Calu3 (cell line): ENCODE results near the gene NCOA1. TPM values are rescaled to one million over a fixed set of nuclear protein-coding genes. Genes with fewer than 3 reads are reported as not detected.

Source experiments
- BruUV-seq: library from RNA; stranded (reverse); fragments of 400-500 nt; replicated peaks from 2 replicates; lab custom pipeline; 2021; lab: Mats Ljungman, UMichigan
- CTCF ChIA-PET: fragments of 300-600 bp; sonication (Branson Sonifier 250); formaldehyde crosslinking; loops from one replicate; lab custom pipeline; 2022; ENCODE audit warnings: antibody characterized with exemption; lab: Charles Lee
- DNase-seq: peaks from one replicate; pipeline ENCODE4 v3.0.0; 2022
- H3K27ac Mint-ChIP-seq: one replicate; pipeline ENCODE4 v1.8.0; 2022; ENCODE audit warnings: mixed read lengths; ENCODE audit not compliant: unreplicated experiment
- H3K27me3 Mint-ChIP-seq: one replicate; pipeline ENCODE4 v1.8.0; 2022; ENCODE audit warnings: mixed read lengths; ENCODE audit not compliant: unreplicated experiment
- H3K36me3 Mint-ChIP-seq: one replicate; pipeline ENCODE4 v1.8.0; 2022; ENCODE audit warnings: mild to moderate bottlenecking, moderate library complexity, mixed read lengths; ENCODE audit not compliant: insufficient read depth, unreplicated experiment
- H3K4me1 Mint-ChIP-seq: one replicate; pipeline ENCODE4 v1.8.0; 2022; ENCODE audit warnings: mild to moderate bottlenecking, low read depth, mixed read lengths; ENCODE audit not compliant: unreplicated experiment
- H3K4me3 Mint-ChIP-seq: one replicate; pipeline ENCODE4 v1.8.0; 2022; ENCODE audit warnings: mild to moderate bottlenecking, low read depth, moderate library complexity, mixed read lengths; ENCODE audit not compliant: unreplicated experiment
- H3K9me3 Mint-ChIP-seq: one replicate; pipeline ENCODE4 v1.8.0; 2022; ENCODE audit warnings: low read depth, mixed read lengths; ENCODE audit not compliant: unreplicated experiment
- CTCF ChIP-seq: fragments of 200-600 bp; IDR thresholded peaks from one replicate; pipeline ENCODE4 v1.8.0; 2022; ENCODE audit warnings: antibody characterized with exemption; ENCODE audit not compliant: unreplicated experiment
- intact Hi-C: fragments of 100-400 bp; cut with micrococcal nuclease; formaldehyde crosslinking; loops from one replicate; pipeline ENCODE4 v1.10.0; 2022; ENCODE audit not compliant: unreplicated experiment
- total RNA-seq: library from RNA; stranded (reverse); gene quantifications from 2 replicates; pipeline ENCODE4 v1.2.3, GENCODE V29; 2022

NCOA1 gene
- total RNA-seq, 1 experiment from 2014 or later = 14.8 TPM

GRCh38 chr2:24457696-24458386 lies 33.2 kb upstream of the NCOA1 start:
- Mint-ChIP-seq H3K36me3 (no peaks in the 10 kb centered on the region), H3K9me3 (no peaks in the 10 kb centered on the region), H3K27me3 (peaks cover 59% of the 10 kb centered on the region), H3K27ac (no peak overlapping the region), H3K4me3 (no peak overlapping the region), H3K4me1 (no peaks in the 10 kb centered on the region)
- no peak for TF ChIP-seq CTCF
- no peak for DNase-seq
- CTCF ChIA-PET = interaction anchor here (0.6 kb wide), 1 partner anchor 32 kb away, joined by 3 read pairs; no protein-coding TSS in a partner anchor
- BruUV-seq = no TSS peak
- intact Hi-C loops = no loop called here

GRCh38 chr2:24459224-24460161 lies 31.6 kb upstream of the NCOA1 start:
- no peak overlapping the region for H3K4me3 Mint-ChIP-seq
- BruUV-seq = no TSS peak
- H3K27me3 Mint-ChIP-seq = peaks cover 71% of the 10 kb centered on the region
- H3K4me1 Mint-ChIP-seq = no peaks in the 10 kb centered on the region
- no peak for TF ChIP-seq CTCF
- no peak overlapping the region for H3K27ac Mint-ChIP-seq
- CTCF ChIA-PET = no interaction called here
- intact Hi-C loops = no loop called here
- H3K36me3 Mint-ChIP-seq = no peaks in the 10 kb centered on the region
- DNase-seq = no peak
- H3K9me3 Mint-ChIP-seq = no peaks in the 10 kb centered on the region

- Mint-ChIP-seq H3K27me3 (peaks cover 53% of the 10 kb centered on the region), H3K4me3 (no peak overlapping the region), H3K27ac (no peak overlapping the region), H3K4me1 (peaks cover under 1% of the 10 kb centered on the region), H3K9me3 (no peaks in the 10 kb centered on the region), H3K36me3 (no peaks in the 10 kb centered on the region)
- intact Hi-C loops = no loop called here
- TF ChIP-seq CTCF = no peak
- no peak for DNase-seq
- CTCF ChIA-PET = interaction anchor here (0.6 to 0.7 kb wide), 2 partner anchors 14 to 126 kb away, joined by 3 to 5 read pairs; no protein-coding TSS in a partner anchor
- BruUV-seq = no TSS peak
These were observed 29.4 kb upstream of the NCOA1 start for GRCh38 chr2:24461685-24462084.

GRCh38 chr2:24463271-24463670 lies 27.8 kb upstream of the NCOA1 start:
- Mint-ChIP-seq H3K36me3 (no peaks in the 10 kb centered on the region), H3K4me3 (no peak overlapping the region), H3K4me1 (peaks cover 9% of the 10 kb centered on the region), H3K9me3 (no peaks in the 10 kb centered on the region), H3K27me3 (peaks cover 47% of the 10 kb centered on the region), H3K27ac (no peak overlapping the region)
- CTCF ChIA-PET = no interaction called here
- TF ChIP-seq CTCF = no peak
- no peak for DNase-seq
- BruUV-seq = no TSS peak
- intact Hi-C loops = no loop called here
